Body of pancreas (tissue), 4 donors: ENCODE results near the gene MYO5B.

Experiments
- CTCF ChIP-seq, 7 experiments: fragments of 450-650 bp in 4 of 7; fragments of 200-600 bp in 3 of 7; sonication (generic) in 3 of 7; IDR thresholded peaks; one replicate each; pipeline ENCODE4 v1.5.1; 2016 to 2019; ENCODE audit warnings: antibody characterized with exemption in 7 of 7
- POLR2A ChIP-seq, 3 donors: fragments of 450-650 bp; IDR thresholded peaks; one replicate each; pipeline ENCODE4 v1.6.1; 2016; ENCODE audit warnings: antibody characterized with exemption in 3 of 3, mild to moderate bottlenecking in 2 of 3

- TF ChIP-seq POLR2A (IDR thresholded peaks at IDR 0.05) (no peak), CTCF (IDR thresholded peaks at IDR 0.05) (no peak)
Measured at GRCh38 chr18:50172367-50172766, 22.6 kb downstream of the MYO5B start.
